ENCODE measurements around the gene CCDC146. TPM values are rescaled to one million over a fixed set of nuclear protein-coding genes. Genes with fewer than 3 reads are reported as not detected.

The CCDC146 gene
- polyA plus RNA-seq, 1 of the 3 experiments (the other 2 are of a cell fraction), result 2.7 TPM

GRCh38 chr7:77235276-77235675 lies 112.9 kb downstream of the CCDC146 start:
- Histone ChIP-seq H3K4me3 (ENCODE audit: low read depth in 2 of 2, low read length in 1 of 2) (no peak overlapping the region), H3K27ac (ENCODE audit: low read depth in 2 of 2, low read length in 1 of 2) (no peak overlapping the region), H4K20me1 (ENCODE audit: insufficient read depth) (no peaks in the 10 kb centered on the region), H2AFZ (ENCODE audit: low read depth) (no peak overlapping the region), H3K9me3 (no peaks in the 10 kb centered on the region), H3K4me1 (ENCODE audit: control insufficient read depth in 1 of 2, insufficient read depth in 2 of 2, low read depth in 1 of 2, low read length in 1 of 2) (peaks cover 0 to 3% of the 10 kb centered on the region in 2 experiments; a peak in 2 of 4 replicates), H3K79me2 (ENCODE audit: insufficient read depth) (no peaks in the 10 kb centered on the region), H3K36me3 (replicated peaks in 1 of 2; ENCODE audit: control insufficient read depth in 1 of 2, insufficient read depth in 2 of 2, low read length in 1 of 2) (no peaks in the 10 kb centered on the region), H3F3A (replicated peaks; ENCODE audit: insufficient read depth) (no peaks in the 10 kb centered on the region), H3K4me2 (no peak overlapping the region), H3K27me3 (ENCODE audit: insufficient read depth) (no peaks in the 10 kb centered on the region), H3K9me2 (no peaks in the 10 kb centered on the region), H3K9ac (no peak overlapping the region)
- DNase-seq, result no peak
- CTCF ChIA-PET, result interaction anchor here (0.8 to 1.4 kb wide), 2 partner anchors 12 to 96 kb away, joined by 3 to 5 read pairs; no protein-coding TSS in a partner anchor
- WGBS (ENCODE audit: low lambda C conversion rate), result 80% methylated on average over 2 of the region's 2 CpGs
- POLR2A ChIA-PET, result no interaction called here
- TF ChIP-seq RXRA (IDR thresholded peaks at IDR 0.05; ENCODE audit: borderline replicate concordance, low read depth) (no peak), FOXM1 (IDR thresholded peaks at IDR 0.05; ENCODE audit: low read depth) (no peak)

- Histone ChIP-seq H3K9me2 (no peaks in the 10 kb centered on the region), H3K4me2 (no peak overlapping the region), H4K20me1 (ENCODE audit: insufficient read depth) (no peaks in the 10 kb centered on the region), H3F3A (replicated peaks; ENCODE audit: insufficient read depth) (no peaks in the 10 kb centered on the region), H3K4me3 (ENCODE audit: low read depth in 2 of 2, low read length in 1 of 2) (no peak overlapping the region), H3K9ac (no peak overlapping the region), H2AFZ (ENCODE audit: low read depth) (no peak overlapping the region), H3K4me1 (ENCODE audit: control insufficient read depth in 1 of 2, insufficient read depth in 2 of 2, low read depth in 1 of 2, low read length in 1 of 2) (peaks cover 0 to 3% of the 10 kb centered on the region in 2 experiments; a peak in 2 of 4 replicates), H3K36me3 (replicated peaks in 1 of 2; ENCODE audit: control insufficient read depth in 1 of 2, insufficient read depth in 2 of 2, low read length in 1 of 2) (no peaks in the 10 kb centered on the region), H3K27me3 (ENCODE audit: insufficient read depth) (no peaks in the 10 kb centered on the region), H3K27ac (ENCODE audit: low read depth in 2 of 2, low read length in 1 of 2) (no peak overlapping the region), H3K9me3 (no peaks in the 10 kb centered on the region), H3K79me2 (ENCODE audit: insufficient read depth) (no peaks in the 10 kb centered on the region)
- ChIA-PET CTCF (interaction anchor here (1.3 to 3.6 kb wide), 3 partner anchors 8 to 93 kb away, joined by 4 to 26 read pairs (median 6); no protein-coding TSS in a partner anchor), POLR2A (no interaction called here)
- DNase-seq, result no peak
- TF ChIP-seq EP300 (IDR thresholded peaks at IDR 0.05; ENCODE audit: borderline replicate concordance in 1 of 2, low read depth in 1 of 2, low read length in 1 of 2), result no peak
- TF ChIP-seq RFX5 (IDR thresholded peaks at IDR 0.05; ENCODE audit: low read length), result no peak
- no peak for TF ChIP-seq ELF1 (IDR thresholded peaks at IDR 0.05)
- no peak for TF ChIP-seq IRF3 (IDR thresholded peaks at IDR 0.05; ENCODE audit: low read depth, low read length)
- no peak for TF ChIP-seq YY1 (IDR thresholded peaks at IDR 0.05; ENCODE audit: low read depth)
- TF ChIP-seq ZBTB33 (IDR thresholded peaks at IDR 0.05; ENCODE audit: borderline replicate concordance, low read depth), result no peak
- no peak for TF ChIP-seq MAX (IDR thresholded peaks at IDR 0.05; ENCODE audit: low read depth)
- TF ChIP-seq GABPA (IDR thresholded peaks at IDR 0.05; ENCODE audit: low read depth), result no peak
- WGBS (ENCODE audit: low lambda C conversion rate), result 68% methylated on average over 2 of the region's 2 CpGs
Measured at GRCh38 chr7:77238703-77239136, 116.3 kb downstream of the CCDC146 start.
